ENCODE data around the gene ALK.

ALK gene

GRCh38 chr2:29423061-29423666 lies 498.2 kb downstream of the ALK start:
- H3K36me3 ChIP-seq, result no peaks in the 10 kb centered on the region
- H3K4me3 ChIP-seq (ENCODE audit: low read depth in 1 of 2, low read length in 1 of 2), result no peak overlapping the region
- TF ChIP-seq CTCF (IDR thresholded peaks at IDR 0.05), result no peak
- no peak overlapping the region for H3K27ac ChIP-seq
- H3K9me3 ChIP-seq, result no peaks in the 10 kb centered on the region
- H3K27me3 ChIP-seq, result no peaks in the 10 kb centered on the region
- no peaks in the 10 kb centered on the region for H3K4me1 ChIP-seq (ENCODE audit: control insufficient read depth in 1 of 2, insufficient read depth in 1 of 2, low read depth in 1 of 2, low read length in 1 of 2)

DNA sequence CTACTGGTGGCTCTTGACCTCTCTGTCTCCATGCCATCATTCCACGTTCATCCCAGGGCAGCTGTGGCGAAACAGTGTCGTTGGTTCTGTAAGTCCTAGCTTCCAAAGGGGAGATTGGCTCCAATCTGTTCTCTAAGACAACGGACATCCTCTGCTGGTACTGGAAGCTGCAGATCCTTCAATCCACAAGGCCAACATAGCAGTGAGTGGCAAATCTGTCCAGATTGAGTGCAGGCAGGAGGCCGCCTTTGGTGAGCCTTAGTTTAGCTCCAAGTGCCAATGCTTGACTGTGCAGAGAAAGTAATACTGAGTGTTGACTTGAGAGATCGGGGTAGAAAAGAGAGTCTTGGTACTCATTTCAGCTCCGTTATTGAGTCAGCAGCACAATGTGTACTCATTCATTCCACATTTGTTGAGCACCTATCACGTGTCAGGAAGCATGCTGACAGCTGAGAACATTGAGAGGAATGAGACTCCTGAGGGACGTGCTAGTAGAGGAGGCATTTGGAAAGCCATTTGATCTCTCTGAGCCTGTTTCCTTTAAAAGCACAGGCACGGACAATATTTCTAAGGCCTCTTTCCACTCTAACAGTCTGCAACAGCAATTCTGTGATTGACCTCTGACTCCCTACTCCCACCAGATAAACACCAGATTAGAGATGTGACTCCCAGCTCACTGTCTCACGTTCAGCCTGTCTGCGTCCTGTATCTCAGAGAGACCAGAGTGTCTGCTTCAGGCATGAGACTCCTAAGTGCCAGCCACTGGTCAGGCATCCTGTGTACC lies 500.2 kb downstream of the ALK start:
- Histone ChIP-seq H3K36me3 (no peaks in the 10 kb centered on the region), H3K27me3 (no peaks in the 10 kb centered on the region), H3K9me3 (no peaks in the 10 kb centered on the region), H3K27ac (no peak overlapping the region), H3K4me3 (ENCODE audit: low read depth in 1 of 2, low read length in 1 of 2) (no peak overlapping the region), H3K4me1 (ENCODE audit: control insufficient read depth in 1 of 2, insufficient read depth in 1 of 2, low read depth in 1 of 2, low read length in 1 of 2) (no peaks in the 10 kb centered on the region)
- no peak for TF ChIP-seq CTCF (IDR thresholded peaks at IDR 0.05)

- no peak for TF ChIP-seq CTCF (IDR thresholded peaks at IDR 0.05)
- H3K36me3 ChIP-seq, result no peaks in the 10 kb centered on the region
These were observed 500.9 kb downstream of the ALK start for GRCh38 chr2:29420464-29420863.

DNA sequence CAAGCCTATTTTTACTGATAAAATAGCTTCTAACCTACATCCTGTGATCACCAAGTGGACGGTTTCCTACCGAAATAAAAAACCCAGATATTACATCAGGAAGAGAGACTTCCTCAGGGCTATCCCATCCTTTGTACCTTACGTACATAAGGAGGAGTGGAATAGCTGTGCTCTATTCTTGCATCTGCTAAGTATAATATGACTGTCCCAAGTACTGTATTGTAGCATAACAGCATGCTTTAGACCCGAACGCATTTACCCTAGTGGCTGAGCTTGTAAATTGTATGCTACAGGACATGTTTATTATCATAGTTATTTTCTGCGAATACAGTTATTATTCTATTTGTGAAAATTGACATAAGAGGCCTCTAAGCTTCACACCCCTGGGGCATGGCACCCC lies 503.8 kb downstream of the ALK start:
- Histone ChIP-seq H3K27ac (no peak overlapping the region), H3K4me3 (ENCODE audit: low read depth in 1 of 2, low read length in 1 of 2) (no peak overlapping the region), H3K9me3 (no peaks in the 10 kb centered on the region), H3K27me3 (no peaks in the 10 kb centered on the region), H3K4me1 (ENCODE audit: control insufficient read depth in 1 of 2, insufficient read depth in 1 of 2, low read depth in 1 of 2, low read length in 1 of 2) (no peaks in the 10 kb centered on the region), H3K36me3 (no peaks in the 10 kb centered on the region)
- TF ChIP-seq CTCF (IDR thresholded peaks at IDR 0.05), result no peak

More at GRCh38 chr2:29420464-29420863, 500.9 kb downstream of the ALK start:
- Histone ChIP-seq H3K9me3 (no peaks in the 10 kb centered on the region), H3K27ac (no peak overlapping the region), H3K27me3 (no peaks in the 10 kb centered on the region), H3K4me1 (ENCODE audit: control insufficient read depth in 1 of 2, insufficient read depth in 1 of 2, low read depth in 1 of 2, low read length in 1 of 2) (no peaks in the 10 kb centered on the region), H3K4me3 (ENCODE audit: low read depth in 1 of 2, low read length in 1 of 2) (no peak overlapping the region)

- Histone ChIP-seq H3K27me3 (no peaks in the 10 kb centered on the region), H3K27ac (no peak overlapping the region), H3K9me3 (no peaks in the 10 kb centered on the region), H3K4me3 (ENCODE audit: low read depth in 1 of 2, low read length in 1 of 2) (no peak overlapping the region), H3K4me1 (ENCODE audit: control insufficient read depth in 1 of 2, insufficient read depth in 1 of 2, low read depth in 1 of 2, low read length in 1 of 2) (no peaks in the 10 kb centered on the region), H3K36me3 (no peaks in the 10 kb centered on the region)
- no peak for TF ChIP-seq CTCF (IDR thresholded peaks at IDR 0.05)
These were observed 509.0 kb downstream of the ALK start for GRCh38 chr2:29412197-29412925.
